A549 (cell line): ENCODE results near the gene SNRNP70. TPM values are rescaled to one million over a fixed set of nuclear protein-coding genes. Genes with fewer than 3 reads are reported as not detected.

Source experiments
- ATAC-seq, 2 experiments: fragments of 200-7000 bp in 1 of 2; fragments of >200 bp in 1 of 2; cut with Nextera tagmentation in 1 of 2; cut with Tn5 transposase in 1 of 2; 3 replicates each; pipeline versions ENCODE4 v1.8.0 to v1.9.1; 2018 to 2020; ENCODE audit warnings: mild to moderate bottlenecking in 1 of 2, moderate library complexity in 1 of 2
- CTCF ChIA-PET: fragments of 300-600 bp; sonication (Branson Sonifier 250); formaldehyde crosslinking; extraction: SDS; loops from one replicate; lab custom pipeline; 2021; ENCODE audit warnings: antibody characterized with exemption, inconsistent platforms; lab: Yijun Ruan, JAX
- POLR2A ChIA-PET: fragments of 350-600 bp; formaldehyde crosslinking; extraction: SDS; loops from one replicate; lab custom pipeline; 2021; ENCODE audit warnings: antibody characterized with exemption, inconsistent platforms; lab: Yijun Ruan, JAX
- DNase-seq, 2 experiments: peaks; one replicate each; pipeline versions ENCODE4 v3.0.0 to v3.0.0-alpha.2; 2011 to 2016; ENCODE audit warnings: low read depth in 1 of 2, low spot score in 1 of 2
- FAIRE-seq: peaks from 2 replicates; lab custom pipeline; 2011; peaks lifted over from hg19 to GRCh38; lab: Jason Lieb, UNC
- H3K27ac ChIP-seq, 2 experiments: fragments of >200 bp; sonication (Bioruptor Twin); formaldehyde crosslinking; 3 replicates each; pipeline ENCODE4 v1.5.1; 2016 to 2017
- H3K4me1 ChIP-seq: fragments of >200 bp; sonication (Bioruptor Twin); formaldehyde crosslinking; 3 replicates; pipeline ENCODE4 v1.6.1; 2016
- H3K4me2 ChIP-seq: fragments of >200 bp; sonication (Bioruptor Twin); formaldehyde crosslinking; 3 replicates; pipeline ENCODE4 v1.6.1; 2016
- H3K4me3 ChIP-seq: fragments of >200 bp; sonication (Bioruptor Twin); formaldehyde crosslinking; 3 replicates; pipeline ENCODE4 v1.5.1; 2016
- H3K9me3 ChIP-seq: fragments of >200 bp; sonication (Bioruptor Twin); formaldehyde crosslinking; 3 replicates; pipeline ENCODE4 v1.6.1; 2016
- BHLHE40 ChIP-seq: IDR thresholded peaks from 2 replicates; pipeline ENCODE4 v1.6.1; 2012; ENCODE audit warnings: low read depth, low read length, inconsistent platforms
- CBX8 ChIP-seq: fragments of 200-600 bp; sonication (generic); IDR thresholded peaks from 2 replicates; pipeline ENCODE4 v1.6.1; 2016
- CEBPB ChIP-seq, 2 experiments: fragments of >200 bp in 1 of 2; sonication (Bioruptor Twin) in 1 of 2; formaldehyde crosslinking in 1 of 2; IDR thresholded peaks; 2 replicates each; pipeline ENCODE4 v1.6.1; 2012 to 2016
- EHF ChIP-seq: fragments of 250-450 bp; sonication (Bioruptor Pico); IDR thresholded peaks from 2 replicates; pipeline ENCODE4 v1.5.0; 2020; ENCODE audit warnings: mild to moderate bottlenecking
- EP300 ChIP-seq, 2 experiments: fragments of >200 bp; sonication (Bioruptor Twin); formaldehyde crosslinking; IDR thresholded peaks; 2 replicates in 1 of 2; 3 replicates in 1 of 2; pipeline ENCODE4 v1.6.1; 2016 to 2017
- FOSB ChIP-seq: fragments of 250-450 bp; sonication (Bioruptor Pico); IDR thresholded peaks from 2 replicates; pipeline ENCODE4 v1.5.0; 2020; ENCODE audit warnings: mild to moderate bottlenecking, moderate library complexity
- GATA3 ChIP-seq: IDR thresholded peaks from 2 replicates; pipeline ENCODE4 v1.6.1; 2012; ENCODE audit warnings: borderline replicate concordance
- HEYL ChIP-seq: fragments of 250-450 bp; sonication (Bioruptor Pico); IDR thresholded peaks from 2 replicates; pipeline ENCODE4 v1.8.0; 2021; ENCODE audit warnings: mild to moderate bottlenecking, moderate library complexity
- HOXB13 ChIP-seq: fragments of 250-450 bp; sonication (Bioruptor Pico); IDR thresholded peaks from 2 replicates; pipeline ENCODE4 v1.5.0; 2020; ENCODE audit warnings: low read depth, mild to moderate bottlenecking, moderate library complexity
- JUN ChIP-seq, 2 experiments: fragments of >200 bp; sonication (Bioruptor Twin); formaldehyde crosslinking; IDR thresholded peaks; 2 replicates in 1 of 2; 3 replicates in 1 of 2; pipeline ENCODE4 v1.6.1; 2016 to 2017
- MAFK ChIP-seq: fragments of 450-650 bp; IDR thresholded peaks from 2 replicates; pipeline ENCODE4 v1.6.1; 2014; ENCODE audit not compliant: partially characterized antibody
- MYC ChIP-seq: IDR thresholded peaks from 2 replicates; pipeline ENCODE4 v1.6.1; 2012; ENCODE audit warnings: mild to moderate bottlenecking, inconsistent platforms, low read length, improper control_type of control experiment, borderline replicate concordance
- NFE2L2 ChIP-seq: fragments of 150-350 bp; conservative IDR thresholded peaks from 2 replicates; pipeline ENCODE4 v1.6.1; 2014; ENCODE audit warnings: low read length
- POLR2A ChIP-seq: IDR thresholded peaks from 2 replicates; pipeline ENCODE4 v1.6.1; 2012; ENCODE audit warnings: mild to moderate bottlenecking, low read length
- RAD21 ChIP-seq, 2 experiments: fragments of >200 bp in 1 of 2; sonication (Bioruptor Twin) in 1 of 2; formaldehyde crosslinking in 1 of 2; IDR thresholded peaks in 1 of 2; conservative IDR thresholded peaks in 1 of 2; 2 replicates in 1 of 2; 3 replicates in 1 of 2; pipeline ENCODE4 v1.6.1; 2012 to 2018; ENCODE audit warnings: inconsistent platforms in 1 of 2
- RARB ChIP-seq: fragments of 250-450 bp; sonication (Bioruptor Pico); IDR thresholded peaks from 2 replicates; pipeline ENCODE4 v1.8.0; 2021; ENCODE audit warnings: mild to moderate bottlenecking, moderate library complexity
- TP53 ChIP-seq: fragments of 250-450 bp; sonication (Bioruptor Pico); IDR thresholded peaks from 2 replicates; pipeline ENCODE4 v1.5.0; 2021; ENCODE audit warnings: mild to moderate bottlenecking, moderate library complexity
- ZFP36 ChIP-seq: fragments of 450-650 bp; IDR thresholded peaks from 2 replicates; pipeline ENCODE4 v1.6.1; 2014; ENCODE audit warnings: borderline replicate concordance; ENCODE audit not compliant: partially characterized antibody
- WGBS: methylation state at CpG from one replicate; pipeline ENCODE4 v1.1.6; 2017; ENCODE audit errors: missing lambda C conversion rate; 5-methylcytosine and 5-hydroxymethylcytosine counted together
- polyA plus RNA-seq, 4 experiments: library from polyadenylated mRNA; depleted of rRNA in 3 of 4; stranded (reverse); fragments of >200 nt; fragmentation: RNase III in 1 of 4; extraction: RNeasy Plus Mini Kit Qiagen cat#74134 plus additional on column Dnase treatment in 1 of 4; gene quantifications; 2 replicates in 3 of 4; 3 replicates in 1 of 4; pipeline ENCODE4 v1.2.3, GENCODE V29; 2011 to 2017
- TF ChIP-seq, protein P1 (sequence below): fragments of 150-350 bp; IDR thresholded peaks from 2 replicates; pipeline ENCODE4 v1.6.1; 2014; ENCODE audit warnings: low read depth, mild to moderate bottlenecking, low read length
- TF ChIP-seq, protein P2 (sequence below): IDR thresholded peaks from 2 replicates; pipeline ENCODE4 v1.6.1; 2012
- TF ChIP-seq, protein P3 (sequence below): fragments of 250-450 bp; sonication (Bioruptor Pico); IDR thresholded peaks from 2 replicates; pipeline ENCODE4 v1.5.0; 2020; ENCODE audit warnings: low read depth, mild to moderate bottlenecking, moderate library complexity
- TF ChIP-seq, protein P4 (sequence below): IDR thresholded peaks from 2 replicates; pipeline ENCODE4 v1.6.1; 2012; ENCODE audit warnings: low read depth, borderline replicate concordance
- TF ChIP-seq, protein P5 (sequence below): fragments of >200 bp; sonication (Bioruptor Twin); formaldehyde crosslinking; IDR thresholded peaks from 3 replicates; pipeline ENCODE4 v1.5.1; 2016
- TF ChIP-seq, protein P6 (sequence below): IDR thresholded peaks from 2 replicates; pipeline ENCODE4 v1.6.1; 2012
- TF ChIP-seq, protein P7 (sequence below): fragments of 450-650 bp; IDR thresholded peaks from 2 replicates; pipeline ENCODE4 v1.6.1; 2014; ENCODE audit warnings: antibody characterized with exemption

SNRNP70 gene
- polyA plus RNA-seq, 2 of the 4 experiments (the other 2 are of a cell fraction): 214 to 350 TPM

DNA sequence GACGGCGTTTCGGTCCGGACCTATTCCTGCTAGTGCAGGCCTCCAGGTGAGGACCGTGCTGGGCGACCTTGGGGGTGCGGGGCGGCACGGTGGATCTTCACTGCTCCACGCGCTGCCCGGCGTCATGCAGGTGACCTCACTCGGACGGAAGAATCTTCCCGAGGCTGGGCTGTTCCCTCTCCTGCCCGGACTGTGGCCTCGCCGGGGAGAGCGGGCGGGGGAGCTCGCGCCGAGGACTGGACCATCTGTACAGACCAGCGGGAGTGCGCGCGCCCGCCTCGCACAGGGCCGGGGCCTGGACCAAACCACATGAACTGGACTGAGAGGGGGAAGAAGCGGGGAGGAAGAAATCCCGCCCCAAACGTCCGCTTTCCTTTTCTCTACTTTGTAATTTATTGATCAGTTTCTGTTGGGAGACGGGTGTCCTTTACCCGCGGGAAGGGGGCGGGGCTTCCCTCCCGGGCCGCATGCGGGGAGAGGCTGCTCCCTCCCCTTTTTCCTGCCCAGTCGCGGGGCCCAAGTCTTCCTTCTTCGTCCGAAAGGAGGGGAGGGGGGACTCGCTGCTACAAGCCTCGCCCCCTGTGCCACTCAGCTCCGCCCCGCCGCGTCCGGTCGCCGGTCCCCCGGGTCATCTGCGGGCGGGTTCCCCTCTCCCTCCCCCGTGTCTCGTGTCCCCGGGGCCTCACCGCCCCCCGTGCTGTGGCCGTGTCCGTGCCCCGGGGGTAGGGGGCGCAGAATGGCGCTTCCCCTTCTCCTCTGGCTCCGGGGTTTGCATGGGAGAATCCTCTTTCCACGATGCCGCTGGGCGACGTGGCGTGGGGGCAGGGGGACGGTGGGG, 65.1 kb downstream of the SNRNP70 start:
- POLR2A ChIA-PET: interaction anchor here (0.5 to 2.7 kb wide), 6 partner anchors 22 to 303 kb away, joined by 3 to 14 read pairs (median 4); partner anchors contain the start of genes ALDH16A1, GYS1, PPFIA3 and RUVBL2
- DNase-seq (peak; percentile 85 to 91), ATAC-seq (peak; percentile 44 to 69), FAIRE-seq (no peak)
- H3K4me1 ChIP-seq: peaks cover 31% of the 10 kb centered on the region
- CTCF ChIA-PET: interaction anchor here (0.6 to 15.0 kb wide), 13 partner anchors 7 to 267 kb away, joined by 3 to 298 read pairs (median 7); partner anchors contain the start of genes LIN7B and PPFIA3
- 3% methylated on average over 52 of the region's 75 CpGs for WGBS
- H3K4me2 ChIP-seq: peak overlapping the region; percentile 100
- peak overlapping the region; percentile 68 for H3K4me3 ChIP-seq
- TF ChIP-seq JUN (IDR thresholded peaks at IDR 0.05) (peak; percentile 30 to 37; a peak in 2 of 5 replicates), EP300 (IDR thresholded peaks at IDR 0.05) (0 out of 5 replicates have a peak, but pooled peaks of 1 of the 2 experiments have one; percentile 15), RAD21 (conservative IDR thresholded peaks at IDR 0.05 in 1 of 2, IDR thresholded peaks at IDR 0.05 in 1 of 2) (no peak; a peak in 1 of 5 replicates), POLR2A (peak; percentile 24; the same call in 1 of the 2 replicates), TP53 (0 out of 2 replicates have a peak, but pooled peaks have one; percentile 44), CBX8 (no peak), GATA3 (peak; percentile 74)
- TF ChIP-seq, protein P1, sequence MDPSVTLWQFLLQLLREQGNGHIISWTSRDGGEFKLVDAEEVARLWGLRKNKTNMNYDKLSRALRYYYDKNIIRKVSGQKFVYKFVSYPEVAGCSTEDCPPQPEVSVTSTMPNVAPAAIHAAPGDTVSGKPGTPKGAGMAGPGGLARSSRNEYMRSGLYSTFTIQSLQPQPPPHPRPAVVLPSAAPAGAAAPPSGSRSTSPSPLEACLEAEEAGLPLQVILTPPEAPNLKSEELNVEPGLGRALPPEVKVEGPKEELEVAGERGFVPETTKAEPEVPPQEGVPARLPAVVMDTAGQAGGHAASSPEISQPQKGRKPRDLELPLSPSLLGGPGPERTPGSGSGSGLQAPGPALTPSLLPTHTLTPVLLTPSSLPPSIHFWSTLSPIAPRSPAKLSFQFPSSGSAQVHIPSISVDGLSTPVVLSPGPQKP: no peak
- TF ChIP-seq, protein P2, sequence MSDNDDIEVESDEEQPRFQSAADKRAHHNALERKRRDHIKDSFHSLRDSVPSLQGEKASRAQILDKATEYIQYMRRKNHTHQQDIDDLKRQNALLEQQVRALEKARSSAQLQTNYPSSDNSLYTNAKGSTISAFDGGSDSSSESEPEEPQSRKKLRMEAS: peak; percentile 84
- TF ChIP-seq, protein P3, sequence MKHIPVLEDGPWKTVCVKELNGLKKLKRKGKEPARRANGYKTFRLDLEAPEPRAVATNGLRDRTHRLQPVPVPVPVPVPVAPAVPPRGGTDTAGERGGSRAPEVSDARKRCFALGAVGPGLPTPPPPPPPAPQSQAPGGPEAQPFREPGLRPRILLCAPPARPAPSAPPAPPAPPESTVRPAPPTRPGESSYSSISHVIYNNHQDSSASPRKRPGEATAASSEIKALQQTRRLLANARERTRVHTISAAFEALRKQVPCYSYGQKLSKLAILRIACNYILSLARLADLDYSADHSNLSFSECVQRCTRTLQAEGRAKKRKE (CRISPR knock-in tag): no peak
- TF ChIP-seq, protein P4, sequence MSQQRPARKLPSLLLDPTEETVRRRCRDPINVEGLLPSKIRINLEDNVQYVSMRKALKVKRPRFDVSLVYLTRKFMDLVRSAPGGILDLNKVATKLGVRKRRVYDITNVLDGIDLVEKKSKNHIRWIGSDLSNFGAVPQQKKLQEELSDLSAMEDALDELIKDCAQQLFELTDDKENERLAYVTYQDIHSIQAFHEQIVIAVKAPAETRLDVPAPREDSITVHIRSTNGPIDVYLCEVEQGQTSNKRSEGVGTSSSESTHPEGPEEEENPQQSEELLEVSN: peak; percentile 90
- no peaks in the 10 kb centered on the region for H3K9me3 ChIP-seq
- H3K27ac ChIP-seq: peak overlapping the region; percentile 76 to 83

DNA sequence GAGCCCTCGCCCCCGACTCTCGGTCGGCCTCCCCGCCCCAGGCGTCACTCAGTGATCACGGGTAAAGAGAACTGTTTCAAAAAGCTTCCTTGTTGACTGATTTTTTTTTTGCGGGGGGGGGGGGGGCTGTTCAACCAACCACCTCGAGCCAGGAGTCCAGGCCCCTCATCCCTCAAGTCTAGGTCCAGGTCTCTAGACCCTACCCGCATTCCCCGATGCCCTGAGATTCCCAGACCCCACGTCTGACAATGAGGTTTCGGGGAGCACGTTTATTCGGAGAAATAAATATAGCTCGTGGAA, 65.6 kb downstream of the SNRNP70 start:
- Histone ChIP-seq H3K4me3 (peak overlapping the region; percentile 68), H3K4me2 (peak overlapping the region; percentile 100), H3K4me1 (peaks cover 26% of the 10 kb centered on the region), H3K9me3 (no peaks in the 10 kb centered on the region), H3K27ac (peak overlapping the region; percentile 76 to 83)
- no peak for FAIRE-seq
- no peak for ATAC-seq
- ChIA-PET POLR2A (interaction anchor here (1.5 to 2.7 kb wide), 2 partner anchors 23 to 31 kb away, joined by 5 to 14 read pairs; partner anchors contain the start of gene PPFIA3), CTCF (interaction anchor here (0.7 to 15.0 kb wide), 10 partner anchors 8 to 151 kb away, joined by 3 to 298 read pairs (median 6); partner anchors contain the start of genes LIN7B and PPFIA3)
- DNase-seq: no peak
- TF ChIP-seq, protein P2: no peak
- TF ChIP-seq HOXB13 (CRISPR knock-in tag): no peak
- TF ChIP-seq HEYL (CRISPR knock-in tag): no peak
- TF ChIP-seq MYC: no peak
- TF ChIP-seq RARB (CRISPR knock-in tag): no peak
- TF ChIP-seq, protein P5, sequence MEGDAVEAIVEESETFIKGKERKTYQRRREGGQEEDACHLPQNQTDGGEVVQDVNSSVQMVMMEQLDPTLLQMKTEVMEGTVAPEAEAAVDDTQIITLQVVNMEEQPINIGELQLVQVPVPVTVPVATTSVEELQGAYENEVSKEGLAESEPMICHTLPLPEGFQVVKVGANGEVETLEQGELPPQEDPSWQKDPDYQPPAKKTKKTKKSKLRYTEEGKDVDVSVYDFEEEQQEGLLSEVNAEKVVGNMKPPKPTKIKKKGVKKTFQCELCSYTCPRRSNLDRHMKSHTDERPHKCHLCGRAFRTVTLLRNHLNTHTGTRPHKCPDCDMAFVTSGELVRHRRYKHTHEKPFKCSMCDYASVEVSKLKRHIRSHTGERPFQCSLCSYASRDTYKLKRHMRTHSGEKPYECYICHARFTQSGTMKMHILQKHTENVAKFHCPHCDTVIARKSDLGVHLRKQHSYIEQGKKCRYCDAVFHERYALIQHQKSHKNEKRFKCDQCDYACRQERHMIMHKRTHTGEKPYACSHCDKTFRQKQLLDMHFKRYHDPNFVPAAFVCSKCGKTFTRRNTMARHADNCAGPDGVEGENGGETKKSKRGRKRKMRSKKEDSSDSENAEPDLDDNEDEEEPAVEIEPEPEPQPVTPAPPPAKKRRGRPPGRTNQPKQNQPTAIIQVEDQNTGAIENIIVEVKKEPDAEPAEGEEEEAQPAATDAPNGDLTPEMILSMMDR: no peak
- TF ChIP-seq, protein P3 (CRISPR knock-in tag): no peak
- no peak for TF ChIP-seq NFE2L2
- TF ChIP-seq CEBPB (IDR thresholded peaks at IDR 0.05): no peak
- no peak for TF ChIP-seq JUN (IDR thresholded peaks at IDR 0.05)
- TF ChIP-seq, protein P6, sequence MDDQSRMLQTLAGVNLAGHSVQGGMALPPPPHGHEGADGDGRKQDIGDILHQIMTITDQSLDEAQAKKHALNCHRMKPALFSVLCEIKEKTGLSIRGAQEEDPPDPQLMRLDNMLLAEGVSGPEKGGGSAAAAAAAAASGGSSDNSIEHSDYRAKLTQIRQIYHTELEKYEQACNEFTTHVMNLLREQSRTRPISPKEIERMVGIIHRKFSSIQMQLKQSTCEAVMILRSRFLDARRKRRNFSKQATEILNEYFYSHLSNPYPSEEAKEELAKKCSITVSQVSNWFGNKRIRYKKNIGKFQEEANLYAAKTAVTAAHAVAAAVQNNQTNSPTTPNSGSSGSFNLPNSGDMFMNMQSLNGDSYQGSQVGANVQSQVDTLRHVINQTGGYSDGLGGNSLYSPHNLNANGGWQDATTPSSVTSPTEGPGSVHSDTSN: no peak
- no peak for TF ChIP-seq EHF
- no peak for TF ChIP-seq FOSB (CRISPR knock-in tag)
- no peak for TF ChIP-seq CBX8
- TF ChIP-seq MAFK: no peak
- TF ChIP-seq ZFP36: no peak
- TF ChIP-seq, protein P4: no peak
- TF ChIP-seq, protein P7, sequence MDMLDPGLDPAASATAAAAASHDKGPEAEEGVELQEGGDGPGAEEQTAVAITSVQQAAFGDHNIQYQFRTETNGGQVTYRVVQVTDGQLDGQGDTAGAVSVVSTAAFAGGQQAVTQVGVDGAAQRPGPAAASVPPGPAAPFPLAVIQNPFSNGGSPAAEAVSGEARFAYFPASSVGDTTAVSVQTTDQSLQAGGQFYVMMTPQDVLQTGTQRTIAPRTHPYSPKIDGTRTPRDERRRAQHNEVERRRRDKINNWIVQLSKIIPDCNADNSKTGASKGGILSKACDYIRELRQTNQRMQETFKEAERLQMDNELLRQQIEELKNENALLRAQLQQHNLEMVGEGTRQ: no peak
- no peak for TF ChIP-seq BHLHE40
- 27% methylated on average over 16 of the region's 16 CpGs for WGBS
